Measurements from ENCODE around the gene ZDHHC8. TPM values are rescaled to one million over a fixed set of nuclear protein-coding genes. Genes with fewer than 3 reads are reported as not detected.

Gene ZDHHC8
- total RNA-seq, 1 donor from 2014 or later, result 35.5 TPM

- Histone ChIP-seq H3K27ac (no peak overlapping the region), H3K27me3 (no peaks in the 10 kb centered on the region), H3K4me3 (no peak overlapping the region), H3K4me1 (no peaks in the 10 kb centered on the region), H3K36me3 (no peaks in the 10 kb centered on the region), H3K9me3 (no peaks in the 10 kb centered on the region)
- intact Hi-C loops (cut with DNase I), result no loop called here
- DNase-seq (ENCODE audit: low spot score in 2 of 2), result no peak
- TF ChIP-seq CTCF (IDR thresholded peaks at IDR 0.05), result no peak
These were observed 34.3 kb downstream of the ZDHHC8 start for GRCh38 chr22:20165913-20166312.

- Histone ChIP-seq H3K4me1 (no peaks in the 10 kb centered on the region), H3K9me3 (no peaks in the 10 kb centered on the region), H3K27me3 (no peaks in the 10 kb centered on the region), H3K27ac (no peak overlapping the region), H3K36me3 (no peaks in the 10 kb centered on the region), H3K4me3 (no peak overlapping the region)
- no peak for DNase-seq (ENCODE audit: low spot score in 2 of 2)
- no peak for TF ChIP-seq CTCF (IDR thresholded peaks at IDR 0.05)
- intact Hi-C loops (cut with DNase I), result no loop called here
These were observed 35.1 kb downstream of the ZDHHC8 start for GRCh38 chr22:20166703-20167102.

- intact Hi-C loops (cut with DNase I), result no loop called here
- TF ChIP-seq CTCF (IDR thresholded peaks at IDR 0.05), result no peak
- Histone ChIP-seq H3K27ac (no peak overlapping the region), H3K27me3 (no peaks in the 10 kb centered on the region), H3K4me3 (no peak overlapping the region), H3K4me1 (no peaks in the 10 kb centered on the region), H3K9me3 (no peaks in the 10 kb centered on the region), H3K36me3 (no peaks in the 10 kb centered on the region)
- no peak for DNase-seq (ENCODE audit: low spot score in 2 of 2)
These were observed 36.2 kb downstream of the ZDHHC8 start for GRCh38 chr22:20167643-20168322.

GRCh38 chr22:20169253-20169822, 37.7 kb downstream of the ZDHHC8 start:
- DNase-seq (ENCODE audit: low spot score in 2 of 2), result no peak
- intact Hi-C loops (cut with DNase I), result no loop called here
- H3K4me1 ChIP-seq, result no peaks in the 10 kb centered on the region
- no peak overlapping the region for H3K4me3 ChIP-seq
- no peak for TF ChIP-seq CTCF (IDR thresholded peaks at IDR 0.05)
- no peak overlapping the region for H3K27ac ChIP-seq
- H3K36me3 ChIP-seq, result no peaks in the 10 kb centered on the region
- H3K9me3 ChIP-seq, result no peaks in the 10 kb centered on the region
- H3K27me3 ChIP-seq, result no peaks in the 10 kb centered on the region

GRCh38 chr22:20170170-20170569, 38.6 kb downstream of the ZDHHC8 start:
- Histone ChIP-seq H3K4me3 (no peak overlapping the region), H3K9me3 (no peaks in the 10 kb centered on the region), H3K36me3 (no peaks in the 10 kb centered on the region), H3K27ac (no peak overlapping the region), H3K4me1 (no peaks in the 10 kb centered on the region), H3K27me3 (no peaks in the 10 kb centered on the region)
- TF ChIP-seq CTCF (IDR thresholded peaks at IDR 0.05), result no peak
- no peak for DNase-seq (ENCODE audit: low spot score in 2 of 2)
- intact Hi-C loops (cut with DNase I), result no loop called here
